ENCODE results near the gene GLS.

GRCh38 chr2:190950566-190950991, 70.0 kb downstream of the GLS start:
- no peak for TF ChIP-seq FOXM1 (IDR thresholded peaks at IDR 0.05; ENCODE audit: borderline replicate concordance)
- TF ChIP-seq BHLHE40 (IDR thresholded peaks at IDR 0.05; ENCODE audit: borderline replicate concordance): no peak
- TF ChIP-seq ELF4 (IDR thresholded peaks at IDR 0.05): no peak
- TF ChIP-seq FOXA1 (IDR thresholded peaks at IDR 0.05): no peak
- no peak for TF ChIP-seq SP1 (IDR thresholded peaks at IDR 0.05)
- TF ChIP-seq FOXK2 (IDR thresholded peaks at IDR 0.05): no peak
- TF ChIP-seq, protein P1, sequence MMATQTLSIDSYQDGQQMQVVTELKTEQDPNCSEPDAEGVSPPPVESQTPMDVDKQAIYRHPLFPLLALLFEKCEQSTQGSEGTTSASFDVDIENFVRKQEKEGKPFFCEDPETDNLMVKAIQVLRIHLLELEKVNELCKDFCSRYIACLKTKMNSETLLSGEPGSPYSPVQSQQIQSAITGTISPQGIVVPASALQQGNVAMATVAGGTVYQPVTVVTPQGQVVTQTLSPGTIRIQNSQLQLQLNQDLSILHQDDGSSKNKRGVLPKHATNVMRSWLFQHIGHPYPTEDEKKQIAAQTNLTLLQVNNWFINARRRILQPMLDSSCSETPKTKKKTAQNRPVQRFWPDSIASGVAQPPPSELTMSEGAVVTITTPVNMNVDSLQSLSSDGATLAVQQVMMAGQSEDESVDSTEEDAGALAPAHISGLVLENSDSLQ (IDR thresholded peaks at IDR 0.05): no peak

Data from HEK293T (cell line).